ENCODE results near the gene POLR1H. TPM values are rescaled to one million over a fixed set of nuclear protein-coding genes. Genes with fewer than 3 reads are reported as not detected.
"Not testable (repeated sequence)": the region's sequence is repeated elsewhere in the genome, so short reads cannot be mapped to it uniquely, and the experiment has no call there.

POLR1H gene
- total and polyA plus RNA-seq, 3 experiments from 2014 or later, result 55.0 to 123 (median 58.1) TPM

DNA sequence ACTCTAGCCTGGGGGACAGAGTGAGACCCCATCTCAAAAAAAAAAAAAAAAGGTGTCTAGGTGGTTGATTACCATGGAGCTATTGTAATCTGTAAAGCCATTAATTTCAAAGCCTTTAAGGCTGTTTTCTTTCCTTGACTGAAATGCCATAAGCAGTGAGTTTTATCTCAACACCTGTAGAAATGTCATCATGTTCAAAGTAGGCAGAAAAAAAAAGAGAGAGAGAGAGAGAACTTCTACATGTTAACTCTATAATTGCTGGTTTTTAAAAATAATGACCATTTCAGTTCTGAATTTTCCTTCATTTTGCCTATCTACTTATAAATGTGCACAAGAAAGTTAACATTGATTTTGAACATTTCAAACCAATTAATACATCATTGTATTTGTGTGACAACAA lies 29.7 kb upstream of the POLR1H start:
- Mint-ChIP-seq H3K4me3 (no peak overlapping the region), H3K4me1 (no peaks in the 10 kb centered on the region), H3K27ac (no peak overlapping the region), H3K27me3 (no peaks in the 10 kb centered on the region), H3K36me3 (peaks cover 6 to 29% (median 16%) of the 10 kb centered on the region in 3 donors), H3K9me3 (no peaks in the 10 kb centered on the region)
- Histone ChIP-seq H3K4me3 (ENCODE audit: low read length) (no peak overlapping the region), H3K27me3 (ENCODE audit: insufficient read depth, low read length, poor library complexity, severe bottlenecking) (no peaks in the 10 kb centered on the region), H3K9me3 (ENCODE audit: low read length) (no peaks in the 10 kb centered on the region), H3K4me1 (ENCODE audit: insufficient read depth, low read length) (no peaks in the 10 kb centered on the region), H3K27ac (ENCODE audit: low read depth, low read length) (no peak overlapping the region), H3K36me3 (ENCODE audit: insufficient read depth, low read length) (no peaks in the 10 kb centered on the region)
- DNase-seq, result no peak
- POLR2A ChIA-PET, result no interaction called here
- CTCF ChIA-PET, result no interaction called here

DNA sequence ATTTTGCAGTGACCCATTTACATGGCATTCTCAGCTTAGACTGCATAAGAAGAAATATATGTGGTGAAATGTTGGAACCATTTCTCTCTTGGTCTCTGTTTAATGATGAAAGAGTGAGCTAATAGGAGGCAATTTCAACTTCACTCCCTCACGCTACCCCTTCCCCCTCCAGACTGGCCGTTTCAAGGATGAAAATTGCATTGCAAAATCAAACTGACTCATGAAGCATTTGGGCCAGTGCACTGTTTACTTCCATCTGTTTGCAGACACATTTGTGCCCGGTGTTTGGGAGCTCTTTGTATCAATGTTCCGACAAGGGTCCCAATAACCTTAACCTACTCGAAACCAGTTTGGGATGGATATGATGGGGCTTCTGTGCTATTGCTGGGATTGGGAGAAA lies 27.6 kb upstream of the POLR1H start:
- H3K27me3 ChIP-seq (ENCODE audit: insufficient read depth, low read length, poor library complexity, severe bottlenecking); H3K27ac ChIP-seq (ENCODE audit: low read depth, low read length); H3K27ac Mint-ChIP-seq; H3K9me3 Mint-ChIP-seq; CTCF ChIA-PET; H3K9me3 ChIP-seq (ENCODE audit: low read length); H3K4me3 Mint-ChIP-seq; DNase-seq; H3K4me3 ChIP-seq (ENCODE audit: low read length); H3K27me3 Mint-ChIP-seq; POLR2A ChIA-PET; H3K36me3 ChIP-seq (ENCODE audit: insufficient read depth, low read length); H3K4me1 Mint-ChIP-seq; H3K4me1 ChIP-seq (ENCODE audit: insufficient read depth, low read length): not testable (repeated sequence)
- peaks cover 6 to 29% (median 17%) of the 10 kb centered on the region in 3 donors for H3K36me3 Mint-ChIP-seq

DNA sequence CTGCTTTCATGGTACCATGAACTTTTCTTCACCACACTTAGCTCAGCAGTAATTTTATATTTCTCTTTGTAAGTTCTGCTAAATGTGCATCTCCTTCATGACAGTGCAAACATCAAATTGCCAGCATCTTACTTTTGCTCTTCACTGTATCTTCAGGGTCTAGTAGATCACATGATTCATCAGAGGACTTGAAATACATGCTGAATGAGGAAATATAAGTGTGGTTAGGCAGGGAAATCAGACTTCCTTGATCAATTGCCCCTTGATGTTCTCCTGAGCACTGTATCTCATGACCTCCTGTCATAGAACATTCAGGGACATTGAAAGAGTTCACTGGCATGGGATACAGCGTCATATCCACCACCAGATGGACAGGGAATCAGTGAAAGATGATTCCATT lies 25.3 kb upstream of the POLR1H start:
- POLR2A ChIA-PET, result no interaction called here
- H3K27me3 Mint-ChIP-seq, result no peaks in the 10 kb centered on the region
- DNase-seq, result no peak
- no peak overlapping the region for H3K4me3 ChIP-seq (ENCODE audit: low read length)
- H3K4me1 ChIP-seq (ENCODE audit: insufficient read depth, low read length), result no peaks in the 10 kb centered on the region
- no peaks in the 10 kb centered on the region for H3K9me3 Mint-ChIP-seq
- CTCF ChIA-PET, result no interaction called here
- no peak overlapping the region for H3K27ac ChIP-seq (ENCODE audit: low read depth, low read length)
- H3K36me3 ChIP-seq (ENCODE audit: insufficient read depth, low read length), result no peaks in the 10 kb centered on the region
- peaks cover 6 to 29% (median 18%) of the 10 kb centered on the region in 3 donors for H3K36me3 Mint-ChIP-seq
- no peaks in the 10 kb centered on the region for H3K9me3 ChIP-seq (ENCODE audit: low read length)
- H3K4me1 Mint-ChIP-seq, result no peaks in the 10 kb centered on the region
- H3K27me3 ChIP-seq (ENCODE audit: insufficient read depth, low read length, poor library complexity, severe bottlenecking), result no peaks in the 10 kb centered on the region
- no peak overlapping the region for H3K27ac Mint-ChIP-seq
- no peak overlapping the region for H3K4me3 Mint-ChIP-seq

DNA sequence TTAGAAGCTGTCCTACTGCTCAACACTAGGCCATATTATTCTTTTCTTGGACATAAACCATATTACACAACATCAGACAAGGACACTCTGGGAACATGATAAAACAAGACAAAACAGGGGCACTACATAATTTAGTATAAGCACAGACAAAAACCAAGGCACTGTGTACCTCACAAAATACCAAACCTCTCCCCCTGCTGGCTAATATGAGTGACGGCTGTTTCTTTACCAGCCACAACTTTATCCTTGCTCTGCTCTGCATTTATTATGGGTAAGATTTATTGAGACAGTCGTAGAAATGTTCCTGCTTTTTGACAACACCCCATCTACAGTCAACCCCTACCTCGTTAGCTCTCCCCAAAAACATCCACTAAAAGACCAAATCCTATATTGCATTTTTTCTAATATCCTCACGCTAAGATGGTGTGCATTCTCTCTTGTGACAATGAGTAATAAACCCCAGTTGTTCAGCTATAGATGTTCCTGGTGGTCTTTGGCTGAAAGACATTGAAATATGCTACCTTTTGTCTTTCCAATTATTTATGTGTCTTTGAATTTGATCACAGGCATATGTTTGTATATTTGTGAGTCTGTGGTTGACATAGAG lies 23.8 kb upstream of the POLR1H start:
- Histone ChIP-seq H3K9me3 (ENCODE audit: low read length) (no peaks in the 10 kb centered on the region), H3K27ac (ENCODE audit: low read depth, low read length) (no peak overlapping the region), H3K4me3 (ENCODE audit: low read length) (no peak overlapping the region), H3K4me1 (ENCODE audit: insufficient read depth, low read length) (no peaks in the 10 kb centered on the region), H3K36me3 (ENCODE audit: insufficient read depth, low read length) (no peaks in the 10 kb centered on the region), H3K27me3 (ENCODE audit: insufficient read depth, low read length, poor library complexity, severe bottlenecking) (no peaks in the 10 kb centered on the region)
- no peak for DNase-seq
- H3K4me1 Mint-ChIP-seq, result no peaks in the 10 kb centered on the region
- H3K36me3 Mint-ChIP-seq, result peaks cover 6 to 29% (median 21%) of the 10 kb centered on the region in 3 donors
- H3K27ac Mint-ChIP-seq, result peak overlapping the region in 1 of 8 donors; percentile 21
- no peak overlapping the region for H3K4me3 Mint-ChIP-seq
- H3K9me3 Mint-ChIP-seq, result no peaks in the 10 kb centered on the region
- H3K27me3 Mint-ChIP-seq, result no peaks in the 10 kb centered on the region
- POLR2A ChIA-PET, result no interaction called here
- CTCF ChIA-PET, result interaction anchor here (3.1 kb wide), 1 partner anchor 23 kb away, joined by 8 read pairs; the partner anchor contains the start of gene POLR1H

GRCh38 chr6:30041221-30041620 lies 19.8 kb upstream of the POLR1H start:
- H3K27ac ChIP-seq (ENCODE audit: low read depth, low read length), result no peak overlapping the region
- no peaks in the 10 kb centered on the region for H3K9me3 ChIP-seq (ENCODE audit: low read length)
- H3K9me3 Mint-ChIP-seq, result no peaks in the 10 kb centered on the region
- POLR2A ChIA-PET, result no interaction called here
- peaks cover 0 to 2% (median 0%) of the 10 kb centered on the region in 3 donors for H3K4me1 Mint-ChIP-seq
- peaks cover 0 to 16% (median 11%) of the 10 kb centered on the region in 3 donors for H3K36me3 Mint-ChIP-seq
- no peak overlapping the region for H3K4me3 ChIP-seq (ENCODE audit: low read length)
- CTCF ChIA-PET, result no interaction called here
- H3K36me3 ChIP-seq (ENCODE audit: insufficient read depth, low read length), result no peaks in the 10 kb centered on the region
- no peak overlapping the region for H3K4me3 Mint-ChIP-seq
- no peaks in the 10 kb centered on the region for H3K4me1 ChIP-seq (ENCODE audit: insufficient read depth, low read length)
- no peaks in the 10 kb centered on the region for H3K27me3 ChIP-seq (ENCODE audit: insufficient read depth, low read length, poor library complexity, severe bottlenecking)
- no peak overlapping the region for H3K27ac Mint-ChIP-seq
- no peaks in the 10 kb centered on the region for H3K27me3 Mint-ChIP-seq
- no peak for DNase-seq

- CTCF ChIA-PET, result no interaction called here
- Mint-ChIP-seq H3K9me3 (no peaks in the 10 kb centered on the region), H3K4me1 (peaks cover 0 to 2% (median 1%) of the 10 kb centered on the region in 3 donors), H3K4me3 (no peak overlapping the region), H3K36me3 (peaks cover 0 to 16% (median 11%) of the 10 kb centered on the region in 3 donors), H3K27ac (peak overlapping the region in 1 of 8 donors; percentile 94), H3K27me3 (no peaks in the 10 kb centered on the region)
- Histone ChIP-seq H3K4me1 (ENCODE audit: insufficient read depth, low read length) (no peaks in the 10 kb centered on the region), H3K27me3 (ENCODE audit: insufficient read depth, low read length, poor library complexity, severe bottlenecking) (no peaks in the 10 kb centered on the region), H3K9me3 (ENCODE audit: low read length) (no peaks in the 10 kb centered on the region), H3K4me3 (ENCODE audit: low read length) (no peak overlapping the region), H3K36me3 (ENCODE audit: insufficient read depth, low read length) (no peaks in the 10 kb centered on the region), H3K27ac (ENCODE audit: low read depth, low read length) (no peak overlapping the region)
- POLR2A ChIA-PET, result no interaction called here
- no peak for DNase-seq
Observed at GRCh38 chr6:30041821-30042220, 19.2 kb upstream of the POLR1H start.

GRCh38 chr6:30042476-30042875 lies 18.6 kb upstream of the POLR1H start:
- Mint-ChIP-seq H3K36me3 (peaks cover 0 to 11% (median 11%) of the 10 kb centered on the region in 3 donors), H3K4me3 (no peak overlapping the region), H3K27ac (peak overlapping the region in 1 of 8 donors; percentile 70), H3K27me3 (no peaks in the 10 kb centered on the region), H3K9me3 (no peaks in the 10 kb centered on the region), H3K4me1 (peaks cover 0 to 8% (median 7%) of the 10 kb centered on the region in 3 donors)
- no peak for DNase-seq
- no peak overlapping the region for H3K4me3 ChIP-seq (ENCODE audit: low read length)
- ChIA-PET POLR2A (no interaction called here), CTCF (no interaction called here)
- no peaks in the 10 kb centered on the region for H3K27me3 ChIP-seq (ENCODE audit: insufficient read depth, low read length, poor library complexity, severe bottlenecking)
- no peaks in the 10 kb centered on the region for H3K9me3 ChIP-seq (ENCODE audit: low read length)
- no peaks in the 10 kb centered on the region for H3K4me1 ChIP-seq (ENCODE audit: insufficient read depth, low read length)
- no peak overlapping the region for H3K27ac ChIP-seq (ENCODE audit: low read depth, low read length)
- no peaks in the 10 kb centered on the region for H3K36me3 ChIP-seq (ENCODE audit: insufficient read depth, low read length)

GRCh38 chr6:30042914-30043313 lies 18.2 kb upstream of the POLR1H start:
- H3K4me1 Mint-ChIP-seq, result peaks cover 0 to 9% (median 8%) of the 10 kb centered on the region in 3 donors
- POLR2A ChIA-PET, result no interaction called here
- peak overlapping the region in 4 of 8 donors; percentile 8 to 70 (median 24) for H3K27ac Mint-ChIP-seq
- no peaks in the 10 kb centered on the region for H3K9me3 Mint-ChIP-seq
- Histone ChIP-seq H3K4me3 (ENCODE audit: low read length) (no peak overlapping the region), H3K36me3 (ENCODE audit: insufficient read depth, low read length) (no peaks in the 10 kb centered on the region), H3K27me3 (ENCODE audit: insufficient read depth, low read length, poor library complexity, severe bottlenecking) (no peaks in the 10 kb centered on the region), H3K9me3 (ENCODE audit: low read length) (no peaks in the 10 kb centered on the region), H3K4me1 (ENCODE audit: insufficient read depth, low read length) (no peaks in the 10 kb centered on the region), H3K27ac (ENCODE audit: low read depth, low read length) (no peak overlapping the region)
- no peak for DNase-seq
- H3K4me3 Mint-ChIP-seq, result no peak overlapping the region
- peaks cover 0 to 11% (median 11%) of the 10 kb centered on the region in 3 donors for H3K36me3 Mint-ChIP-seq
- H3K27me3 Mint-ChIP-seq, result no peaks in the 10 kb centered on the region
- CTCF ChIA-PET, result no interaction called here

Measured in CD8-positive, alpha-beta memory T cell (primary cell).